Measurements from ENCODE around the gene NDUFA1. TPM values are rescaled to one million over a fixed set of nuclear protein-coding genes. Genes with fewer than 3 reads are reported as not detected.

The NDUFA1 gene
- total and polyA plus RNA-seq, 10 of the 15 experiments (the other 5 are each of a cell fraction or from before 2014, with no cell fraction given) = 113 to 1,113 (median 306) TPM

- H4K20me1 ChIP-seq (ENCODE audit: control insufficient read depth, insufficient read depth) = no peaks in the 10 kb centered on the region
- in situ Hi-C loops (cut with MboI) (no loop called here), intact Hi-C loops (cut with micrococcal nuclease; ENCODE audit: unreplicated experiment) (no loop called here)
- no peak overlapping the region for H3K27ac ChIP-seq (ENCODE audit: control insufficient read depth, insufficient read depth)
- RAD21 ChIA-PET (ENCODE audit: unreplicated experiment) = no interaction called here
- H3K4me1 ChIP-seq (ENCODE audit: control insufficient read depth, insufficient read depth, low read length) = no peaks in the 10 kb centered on the region
- H3K36me3 ChIP-seq (ENCODE audit: control insufficient read depth in 2 of 2, insufficient read depth in 2 of 2, low read length in 1 of 2) = no peaks in the 10 kb centered on the region; a peak in 1 of 4 replicates
- 62% methylated on average over 6 of the region's 7 CpGs for WGBS (ENCODE audit: insufficient coverage, insufficient replicate concordance, low lambda C conversion rate, missing lambda C conversion rate)
- ATAC-seq = peak; percentile 51
- no peak overlapping the region for H3K4me2 ChIP-seq (ENCODE audit: control insufficient read depth, insufficient read depth)
- H3K4me3 ChIP-seq = no peak overlapping the region
- SMC1A ChIA-PET (ENCODE audit: uncharacterized antibody, unreplicated experiment) = interaction anchor here (0.9 to 1.9 kb wide), 3 partner anchors 12 to 222 kb away, joined by 3 to 4 read pairs (median 4); no protein-coding TSS in a partner anchor
- no peak for FAIRE-seq
- H3K79me2 ChIP-seq (ENCODE audit: control insufficient read depth, insufficient read depth, low read length) = no peaks in the 10 kb centered on the region
- H3K9me3 ChIP-seq (replicated peaks; ENCODE audit: control insufficient read depth, insufficient read depth, low read length) = no peaks in the 10 kb centered on the region
- no peak overlapping the region for H3K9ac ChIP-seq (ENCODE audit: control insufficient read depth, insufficient read depth, low read length)
- CTCF ChIA-PET = interaction anchor here (0.6 kb wide), 1 partner anchor 533 kb away, joined by 3 read pairs; no protein-coding TSS in a partner anchor
- no peaks in the 10 kb centered on the region for H3K27me3 ChIP-seq (replicated peaks in 1 of 2; ENCODE audit: control insufficient read depth in 2 of 2, insufficient read depth in 2 of 2, low read length in 1 of 2)
- DNase-seq (ENCODE audit: low read depth, low spot score) = no peak
- no TSS peak for BruUV-seq (replicated peaks)
- POLR2A ChIA-PET = interaction anchor here (1.2 kb wide), 1 partner anchor 35 kb away, joined by 3 read pairs; the partner anchor contains the start of gene RPL39
- no peak overlapping the region for H2AFZ ChIP-seq (ENCODE audit: control insufficient read depth, low read depth, low read length)
- TF ChIP-seq POLR2AphosphoS2 (IDR thresholded peaks at IDR 0.05; ENCODE audit: low read depth, low read length) (no peak), JUNB (IDR thresholded peaks at IDR 0.05) (peak; percentile 75), MTA2 (IDR thresholded peaks at IDR 0.05; ENCODE audit: low read depth) (peak; percentile 17; the same call in 1 of the 2 replicates), MEF2A (IDR thresholded peaks at IDR 0.05; ENCODE audit: insufficient read depth, low read depth, low read length) (no peak), ZBTB33 (IDR thresholded peaks at IDR 0.05) (no peak), RAD21 (IDR thresholded peaks at IDR 0.05; ENCODE audit: insufficient read depth, low read depth, low read length) (no peak), CEBPZ (IDR thresholded peaks at IDR 0.05; ENCODE audit: low read depth, low read length) (no peak), DPF2 (IDR thresholded peaks at IDR 0.05) (0 out of 2 replicates have a peak, but pooled peaks have one; percentile 27), KAT2A (conservative IDR thresholded peaks at IDR 0.05; ENCODE audit: control insufficient read depth, low read depth, low read length) (no peak), CEBPB (IDR thresholded peaks at IDR 0.05; ENCODE audit: borderline replicate concordance in 1 of 2, low read depth in 2 of 2, low read length in 2 of 2) (no peak), TAF1 (IDR thresholded peaks at IDR 0.05; ENCODE audit: borderline replicate concordance, low read depth, low read length) (no peak), EZH2 (IDR thresholded peaks at IDR 0.05; ENCODE audit: borderline replicate concordance, control insufficient read depth, low read depth, low read length) (no peak), CREM (IDR thresholded peaks at IDR 0.05; ENCODE audit: low read depth) (peak; percentile 49; the same call in 1 of the 2 replicates), POU2F2 (IDR thresholded peaks at IDR 0.05; ENCODE audit: borderline replicate concordance, low read depth, low read length) (no peak), POLR2A (IDR thresholded peaks at IDR 0.05; ENCODE audit: low read depth, low read length) (no peak), KLF5 (IDR thresholded peaks at IDR 0.05; ENCODE audit: partially characterized antibody) (no peak), WRNIP1 (IDR thresholded peaks at IDR 0.05; ENCODE audit: borderline replicate concordance, low read depth, low read length) (no peak), HSF1 (IDR thresholded peaks at IDR 0.05; ENCODE audit: low read depth, low read length) (no peak), IKZF2 (IDR thresholded peaks at IDR 0.05) (peak; percentile 66 to 68; a peak in 3 of 4 replicates)
Observed at GRCh38 chrX:119826399-119826959, 45.2 kb upstream of the NDUFA1 start.
